Airway epithelial cell (primary cell): ENCODE data around the gene ZNF487. TPM values are rescaled to one million over a fixed set of nuclear protein-coding genes. Genes with fewer than 3 reads are reported as not detected.

Experiments
- total RNA-seq: library from RNA; depleted of rRNA; stranded (reverse); fragments of >200 nt; gene quantifications from 2 replicates; pipeline ENCODE4 v1.2.3, GENCODE V29; 2015

The ZNF487 gene
- total RNA-seq = 0.74 and 2.7 TPM in 2 replicates

DNA sequence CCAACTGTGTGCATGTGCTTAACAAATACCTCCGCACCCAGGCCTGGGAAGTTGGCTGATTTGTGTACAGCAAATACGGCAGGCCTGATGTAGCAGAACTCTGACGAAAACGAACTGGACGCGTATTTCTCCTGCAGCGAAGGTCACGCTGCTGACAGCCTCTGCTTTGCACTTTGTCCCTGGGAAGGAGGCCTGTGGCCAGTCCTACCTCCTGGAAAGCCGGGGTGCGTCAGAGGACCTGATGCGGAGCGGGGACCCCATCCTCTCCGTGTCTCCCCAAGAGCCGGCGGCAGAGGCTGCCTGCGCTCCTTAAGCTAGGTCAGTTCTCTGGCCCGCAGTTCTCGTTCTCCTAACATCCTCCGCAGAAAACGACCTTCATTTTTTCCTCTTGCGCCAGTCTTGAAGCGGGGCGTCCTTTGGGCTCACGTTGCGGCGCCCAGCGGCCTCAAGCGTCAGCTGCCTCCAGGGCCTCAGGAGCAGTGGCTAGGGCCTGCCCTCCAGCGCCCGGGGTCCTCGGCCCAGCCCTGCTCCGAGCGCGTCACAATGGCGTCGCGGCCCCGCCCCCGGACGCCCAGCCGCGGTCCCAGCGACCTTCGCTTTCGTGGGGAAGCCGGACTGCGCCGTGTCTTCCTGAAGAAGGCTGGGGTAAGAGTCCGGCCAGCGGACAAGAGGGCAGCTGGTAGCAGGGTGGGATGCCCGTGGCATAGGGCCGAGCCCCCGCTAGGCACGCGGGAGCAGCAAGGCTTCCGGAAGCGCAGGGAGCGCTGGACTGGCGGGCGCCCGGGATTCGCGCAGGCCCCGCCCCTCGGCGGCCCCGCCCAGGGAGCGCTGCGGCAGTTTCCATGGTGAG, at the start of gene ZNF487:
ZNF487 (plus strand) TSS at position 821 of the 850 bp plus-strand sequence. CDS start 38,703 bp downstream, outside the sequence.

DNA sequence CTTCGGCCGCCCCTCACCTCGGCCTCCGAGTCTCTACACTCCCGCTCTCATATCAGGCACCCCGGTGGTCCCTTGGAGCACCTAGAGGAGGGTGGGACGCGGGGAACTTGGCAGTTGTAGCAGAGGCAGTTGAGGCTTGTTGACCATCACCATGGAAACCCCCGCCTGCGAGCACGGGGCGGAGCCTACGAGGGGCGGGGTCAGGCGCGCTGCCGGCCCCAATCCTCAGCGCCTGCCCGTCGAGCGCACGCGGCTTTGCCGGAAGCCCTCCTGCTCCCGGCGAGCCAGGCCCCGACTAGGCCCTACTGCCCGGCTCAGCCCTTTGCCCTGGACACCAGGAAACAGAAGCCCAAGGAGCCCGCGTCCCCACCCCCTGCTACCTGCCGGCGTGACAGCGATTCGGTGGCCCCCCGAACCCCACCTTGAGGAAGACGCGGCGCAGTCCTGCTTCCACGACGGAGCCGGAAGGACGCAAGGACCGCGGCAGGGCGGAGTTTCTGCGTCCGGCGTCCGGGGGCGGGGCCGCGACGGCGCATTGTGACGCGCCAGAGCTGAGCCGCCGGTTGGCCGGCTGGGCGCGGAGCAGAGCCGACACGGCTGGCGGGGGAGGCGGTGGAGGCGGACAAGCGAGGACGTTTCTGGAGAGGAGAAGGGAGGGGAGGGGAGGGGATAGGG, 28.1 kb upstream of the ZNF487 start, which contains the start of gene HNRNPF:
HNRNPF (minus strand) TSS at position 477 of the 675 bp plus-strand sequence. CDS start 21,302 bp downstream, outside the sequence.

Other genes with a start within 250 kb of the ZNF487 start
- 3.7 and 5.1 TPM in 2 replicates for gene RASGEF1A, start 170.0 kb upstream of the ZNF487 start, total RNA-seq
- not detected in 2 replicates for gene FXYD4, start 65.5 kb upstream of the ZNF487 start, total RNA-seq
- 208 and 232 TPM in 2 replicates for gene HNRNPF, start 27.9 kb upstream of the ZNF487 start, total RNA-seq
- 0.70 and 1.3 TPM in 2 replicates for gene ZNF239, start 137.5 kb downstream of the ZNF487 start, total RNA-seq
- gene ZNF485, start 169.3 kb downstream of the ZNF487 start, total RNA-seq = 2.8 and 3.0 TPM in 2 replicates
- gene ZNF32, start 211.8 kb downstream of the ZNF487 start, total RNA-seq = 14.5 and 22.4 TPM in 2 replicates